IgD-negative memory B cell (primary cell): Measurements from ENCODE around the gene ASAP2. TPM values are rescaled to one million over a fixed set of nuclear protein-coding genes. Genes with fewer than 3 reads are reported as not detected.
A peak's percentile ranks its signal among the peaks of the same experiment; 100 is the strongest.

Experiments
- H3K27ac Mint-ChIP-seq, 3 donors: one replicate each; pipeline ENCODE4 v1.8.0; 2020 to 2022; ENCODE audit warnings: mild to moderate bottlenecking in 3 of 3, mixed read lengths in 3 of 3, moderate library complexity in 1 of 3
- H3K27me3 Mint-ChIP-seq: one replicate; pipeline ENCODE4 v1.8.0; 2021; ENCODE audit warnings: mixed read lengths
- H3K36me3 Mint-ChIP-seq: one replicate; pipeline ENCODE4 v1.8.0; 2020; ENCODE audit warnings: mild to moderate bottlenecking, mixed read lengths
- H3K4me1 Mint-ChIP-seq, 3 donors: one replicate each; pipeline ENCODE4 v1.8.0; 2020 to 2022; ENCODE audit warnings: mixed read lengths in 3 of 3, mild to moderate bottlenecking in 1 of 3
- H3K4me3 Mint-ChIP-seq, 4 donors: one replicate each; pipeline ENCODE4 v1.8.0; 2020 to 2022; ENCODE audit warnings: mild to moderate bottlenecking in 4 of 4, mixed read lengths in 4 of 4, moderate library complexity in 3 of 4
- H3K9me3 Mint-ChIP-seq, 3 donors: one replicate each; pipeline ENCODE4 v1.8.0; 2020 to 2021; ENCODE audit warnings: mixed read lengths in 3 of 3, mild to moderate bottlenecking in 1 of 3
- polyA plus RNA-seq: library from polyadenylated mRNA; unstranded; fragments of 300-500 nt; fragmentation: Illumina TruSeq; gene quantifications from one replicate; pipeline ENCODE4 v1.2.3, GENCODE V29; 2021

Gene ASAP2
- polyA plus RNA-seq, 1 donor from 2014 or later = not detected

DNA sequence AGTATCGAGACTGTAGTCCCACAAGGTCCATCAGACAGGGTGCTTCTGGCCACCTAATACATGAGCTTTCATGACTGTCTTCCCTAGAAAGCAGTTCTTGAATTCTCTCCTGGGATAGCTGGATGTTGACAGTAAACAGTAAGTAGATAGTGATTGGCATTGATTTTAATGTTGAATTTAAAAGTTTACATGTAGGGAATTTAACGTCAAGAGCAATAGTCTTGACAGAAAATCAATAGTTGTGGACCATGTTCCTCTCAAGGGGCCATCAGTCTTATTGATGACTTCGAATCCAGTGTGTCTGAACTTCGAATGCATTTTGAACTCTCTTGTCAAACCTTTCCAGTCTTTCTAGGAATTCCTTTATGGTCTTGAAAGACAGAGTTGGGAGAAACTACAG is 152.9 kb downstream of the ASAP2 start:
- Mint-ChIP-seq H3K9me3 (peaks cover 0 to 3% (median 2%) of the 10 kb centered on the region in 3 donors), H3K36me3 (peaks cover 2% of the 10 kb centered on the region), H3K27me3 (peaks cover 18% of the 10 kb centered on the region), H3K4me3 (no peak overlapping the region), H3K27ac (no peak overlapping the region), H3K4me1 (peaks cover 0 to 5% (median 3%) of the 10 kb centered on the region in 3 donors)

DNA sequence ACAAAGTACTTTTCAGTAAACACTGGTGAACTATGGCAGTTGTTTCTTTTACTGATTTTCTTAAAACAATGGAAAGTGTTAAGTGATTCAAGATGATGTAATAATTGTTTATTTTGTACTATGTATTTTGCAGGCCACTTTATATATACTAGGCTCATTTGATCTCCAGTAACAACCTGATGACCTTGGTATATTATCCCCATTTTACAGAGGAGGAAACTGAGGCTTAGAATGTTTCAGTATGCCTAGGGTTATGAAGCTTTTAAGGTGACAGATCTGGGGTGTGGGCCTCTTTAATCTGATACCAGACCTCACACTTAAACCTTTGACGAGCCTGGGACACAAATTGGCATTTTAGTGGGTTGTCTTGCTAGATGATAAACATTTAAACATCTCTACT is 153.5 kb downstream of the ASAP2 start:
- Mint-ChIP-seq H3K9me3 (peaks cover 0 to 3% (median 2%) of the 10 kb centered on the region in 3 donors), H3K36me3 (peaks cover 2% of the 10 kb centered on the region), H3K4me3 (no peak overlapping the region), H3K27ac (no peak overlapping the region), H3K4me1 (peaks cover 0 to 5% (median 3%) of the 10 kb centered on the region in 3 donors), H3K27me3 (peaks cover 22% of the 10 kb centered on the region)

DNA sequence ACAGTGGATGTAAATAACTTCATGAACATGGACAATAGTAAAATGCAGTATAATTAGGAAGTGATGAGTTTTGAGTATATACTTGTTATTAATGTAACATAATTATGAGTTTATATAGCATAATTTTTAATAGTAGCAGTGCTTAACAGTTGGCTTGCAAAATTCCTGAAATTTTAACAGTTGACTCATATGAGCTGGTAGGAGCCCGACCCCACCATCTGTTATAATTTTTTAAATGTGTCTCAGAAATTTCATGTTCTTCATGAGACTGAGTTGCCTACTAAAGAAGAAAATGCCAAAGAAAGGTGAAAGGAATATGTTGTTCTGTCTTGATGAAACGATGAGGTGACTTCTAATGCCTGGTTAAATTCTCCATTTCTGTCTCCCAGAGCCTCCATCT is 154.1 kb downstream of the ASAP2 start:
- peaks cover 0 to 3% (median 2%) of the 10 kb centered on the region in 3 donors for H3K9me3 Mint-ChIP-seq
- H3K27ac Mint-ChIP-seq = no peak overlapping the region
- peaks cover 21% of the 10 kb centered on the region for H3K27me3 Mint-ChIP-seq
- H3K36me3 Mint-ChIP-seq = peaks cover 2% of the 10 kb centered on the region
- no peak overlapping the region for H3K4me3 Mint-ChIP-seq
- H3K4me1 Mint-ChIP-seq = peaks cover 0 to 5% (median 3%) of the 10 kb centered on the region in 3 donors

DNA sequence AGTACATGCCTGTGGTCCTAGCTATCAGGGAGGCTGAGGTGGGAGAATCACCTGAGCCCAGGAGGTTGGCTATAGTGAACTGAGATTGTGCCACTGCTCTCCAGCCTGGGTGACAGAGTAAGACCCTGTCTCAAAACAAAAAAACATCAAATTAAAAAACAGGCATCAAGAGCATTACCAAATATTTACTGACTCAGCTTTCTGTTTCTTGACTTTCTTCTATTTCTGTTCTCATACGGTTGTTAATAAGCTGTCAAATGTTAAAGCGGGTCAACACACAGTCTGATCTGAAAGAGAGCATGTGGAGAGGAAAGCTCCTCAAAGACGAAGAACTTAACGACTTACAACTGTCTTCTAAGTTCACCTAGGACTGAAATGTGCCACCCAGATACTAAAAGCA is 157.8 kb downstream of the ASAP2 start:
- Mint-ChIP-seq H3K4me1 (no peaks in the 10 kb centered on the region), H3K27ac (peak overlapping the region in 1 of 3 donors; percentile 67), H3K36me3 (peaks cover 3% of the 10 kb centered on the region), H3K4me3 (no peak overlapping the region), H3K27me3 (peaks cover 10% of the 10 kb centered on the region), H3K9me3 (peaks cover 0 to 3% (median 2%) of the 10 kb centered on the region in 3 donors)

DNA sequence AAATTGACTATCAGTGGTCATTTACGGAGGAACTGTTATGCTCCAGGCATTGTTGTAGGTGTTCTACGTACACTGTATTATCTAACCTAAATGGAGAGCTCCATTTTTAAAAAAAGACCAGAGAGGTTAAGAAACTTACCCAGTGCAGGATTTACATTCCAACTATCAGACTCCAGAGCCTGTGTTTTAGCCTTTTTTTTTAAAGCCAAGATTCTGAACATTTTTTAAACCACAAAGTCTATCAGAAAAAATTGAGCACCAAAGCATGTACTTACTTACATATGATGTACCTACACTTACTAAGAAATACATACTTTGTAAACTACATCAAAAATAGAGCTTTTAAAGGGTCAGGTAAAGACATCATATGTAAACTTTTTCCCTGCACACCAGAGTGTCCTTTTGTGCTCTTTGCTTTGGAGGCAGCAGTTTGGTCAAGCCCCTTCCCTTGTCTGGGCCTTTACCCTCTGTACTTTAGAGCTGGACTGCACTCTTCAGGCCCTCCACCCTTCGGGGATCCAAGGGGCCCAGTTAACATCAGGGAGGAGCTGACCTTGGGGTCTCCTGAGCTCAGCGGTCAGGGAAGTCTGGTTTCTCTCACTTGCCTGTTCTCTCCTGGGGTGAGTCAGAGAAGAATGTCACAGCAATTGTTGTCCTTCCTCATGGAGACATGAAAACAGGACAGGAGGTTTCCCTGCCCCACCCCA is 158.3 kb downstream of the ASAP2 start:
- H3K36me3 Mint-ChIP-seq = peaks cover 4% of the 10 kb centered on the region
- H3K27ac Mint-ChIP-seq = peak overlapping the region in 1 of 3 donors; percentile 67
- H3K4me1 Mint-ChIP-seq = no peaks in the 10 kb centered on the region
- H3K27me3 Mint-ChIP-seq = peaks cover 13% of the 10 kb centered on the region
- H3K9me3 Mint-ChIP-seq = peaks cover 0 to 3% (median 2%) of the 10 kb centered on the region in 3 donors
- H3K4me3 Mint-ChIP-seq = no peak overlapping the region

DNA sequence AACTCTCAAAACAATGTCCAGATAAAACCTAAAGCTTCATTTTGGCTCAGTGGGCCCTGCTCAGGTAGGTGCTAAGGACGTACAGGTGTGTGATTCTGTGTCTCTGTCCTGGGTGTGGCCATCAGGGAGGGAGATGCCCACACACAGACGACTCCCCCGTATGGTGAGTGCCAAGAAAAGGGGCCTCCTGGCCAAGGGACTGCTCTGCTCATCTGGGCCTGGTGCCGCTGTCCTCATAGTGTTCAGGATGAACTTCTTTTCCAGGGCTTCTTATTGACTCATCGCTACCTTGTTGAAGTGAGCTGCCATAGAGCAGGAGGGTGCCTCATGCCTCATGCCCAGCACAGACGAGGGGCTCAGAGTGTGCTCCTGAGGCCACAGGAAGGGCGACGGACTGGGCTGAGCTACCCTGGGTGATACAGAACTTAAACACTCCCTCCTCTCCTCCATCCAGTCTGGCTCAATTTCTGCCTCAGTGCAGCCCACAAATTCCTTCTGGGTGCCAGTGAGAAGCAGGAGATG is 158.9 kb downstream of the ASAP2 start:
- H3K4me1 Mint-ChIP-seq = no peaks in the 10 kb centered on the region
- H3K36me3 Mint-ChIP-seq = peaks cover 4% of the 10 kb centered on the region
- H3K4me3 Mint-ChIP-seq = no peak overlapping the region
- peaks cover 0 to 3% (median 2%) of the 10 kb centered on the region in 3 donors for H3K9me3 Mint-ChIP-seq
- H3K27me3 Mint-ChIP-seq = peaks cover 19% of the 10 kb centered on the region
- peak overlapping the region in 1 of 3 donors; percentile 21 for H3K27ac Mint-ChIP-seq

DNA sequence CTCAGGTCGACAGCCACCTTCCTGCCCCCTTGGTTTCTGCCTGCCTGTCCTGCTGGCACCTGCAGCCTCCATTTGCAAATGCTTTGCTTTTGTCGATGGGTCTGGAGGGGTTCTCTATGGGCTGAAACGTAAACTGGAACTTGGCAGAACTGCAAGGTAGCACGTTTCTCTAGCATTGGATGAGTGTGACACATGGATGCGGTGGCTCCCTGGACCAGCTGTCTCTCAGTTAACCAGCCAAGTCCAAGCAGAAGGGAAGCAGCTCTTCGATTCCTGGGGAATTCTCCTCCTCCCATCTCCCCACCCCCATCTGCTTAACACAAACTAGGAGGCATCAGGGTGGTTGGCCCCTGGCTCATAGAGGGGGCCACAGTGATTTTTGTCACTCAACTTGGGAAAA is 159.4 kb downstream of the ASAP2 start:
- H3K27me3 Mint-ChIP-seq = peaks cover 23% of the 10 kb centered on the region
- H3K27ac Mint-ChIP-seq = peak overlapping the region in 1 of 3 donors; percentile 21
- H3K4me1 Mint-ChIP-seq = no peaks in the 10 kb centered on the region

DNA sequence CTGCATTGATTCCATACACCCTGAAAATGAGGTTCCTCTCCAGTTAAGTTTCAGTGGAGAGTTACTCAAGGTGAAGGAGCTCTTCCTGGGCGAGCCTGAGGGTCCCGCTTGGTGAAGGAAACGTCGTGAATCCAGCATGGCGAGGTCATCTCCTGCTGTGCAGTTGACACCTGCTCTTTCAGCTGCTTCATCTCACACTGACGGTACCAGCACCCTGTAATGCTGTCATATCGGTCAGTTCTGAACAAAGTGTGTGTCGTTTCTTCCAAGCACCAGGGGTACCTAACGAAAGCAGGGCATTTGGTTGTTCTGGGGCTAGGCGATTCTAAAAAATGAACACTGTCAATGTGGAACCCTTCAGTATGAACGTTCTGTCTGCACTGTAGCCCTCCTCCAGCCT is 164.1 kb downstream of the ASAP2 start:
- H3K36me3 Mint-ChIP-seq = peaks cover 2% of the 10 kb centered on the region
- no peaks in the 10 kb centered on the region for H3K9me3 Mint-ChIP-seq
- peaks cover 6 to 17% (median 6%) of the 10 kb centered on the region in 3 donors for H3K4me1 Mint-ChIP-seq
- H3K27me3 Mint-ChIP-seq = peaks cover 27% of the 10 kb centered on the region
- no peak overlapping the region for H3K27ac Mint-ChIP-seq
- no peak overlapping the region for H3K4me3 Mint-ChIP-seq

More for the DNA sequence above, 159.4 kb downstream of the ASAP2 start:
- peaks cover 0 to 3% (median 2%) of the 10 kb centered on the region in 3 donors for H3K9me3 Mint-ChIP-seq
- H3K4me3 Mint-ChIP-seq = no peak overlapping the region
- peaks cover 4% of the 10 kb centered on the region for H3K36me3 Mint-ChIP-seq

DNA sequence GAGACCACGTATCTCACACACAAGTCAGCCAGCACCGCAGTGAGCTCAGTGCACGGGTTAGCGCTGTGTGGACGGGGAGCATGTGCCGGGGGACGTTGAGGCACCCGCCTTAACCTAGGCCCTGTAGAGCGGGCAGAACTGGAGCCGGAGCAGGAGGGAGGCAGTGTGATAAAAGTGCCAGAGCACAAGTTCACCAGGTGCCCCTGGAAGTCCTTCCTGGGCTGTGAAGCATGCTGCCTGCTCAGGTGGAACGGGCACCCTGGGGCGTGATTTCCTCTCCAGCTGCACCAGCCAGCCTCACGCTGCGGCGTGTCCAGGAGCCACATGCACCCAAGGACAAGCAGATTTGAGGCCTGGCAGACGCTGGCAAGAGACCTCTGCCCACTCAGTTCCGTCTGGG is 166.4 kb downstream of the ASAP2 start:
- Mint-ChIP-seq H3K4me3 (peak overlapping the region in 1 of 4 donors; percentile 63), H3K9me3 (no peaks in the 10 kb centered on the region), H3K27ac (peak overlapping the region in 1 of 3 donors; percentile 8), H3K27me3 (peaks cover 30% of the 10 kb centered on the region), H3K4me1 (peaks cover 6 to 21% (median 6%) of the 10 kb centered on the region in 3 donors), H3K36me3 (peaks cover 2% of the 10 kb centered on the region)

DNA sequence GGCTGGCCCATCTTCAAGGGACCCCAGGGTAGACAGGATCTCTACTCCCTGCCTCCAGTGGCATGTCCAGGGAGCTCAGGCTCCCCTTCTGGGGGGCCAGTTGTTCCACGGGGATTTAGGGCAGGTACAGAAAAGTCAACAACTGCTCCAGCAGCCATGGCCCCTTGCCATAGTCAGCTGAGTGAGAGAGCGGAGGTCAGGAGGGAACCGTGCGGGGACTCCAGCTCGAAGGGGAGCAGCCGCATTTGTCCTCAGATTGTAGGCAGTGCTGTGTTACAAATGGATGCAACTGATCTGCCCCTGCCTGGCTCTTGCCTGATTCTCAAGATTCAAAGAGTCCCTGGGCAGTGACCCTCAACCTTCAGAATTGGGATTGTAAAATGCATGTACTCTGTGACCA is 166.9 kb downstream of the ASAP2 start:
- H3K36me3 Mint-ChIP-seq = peaks cover 2% of the 10 kb centered on the region
- peaks cover 29% of the 10 kb centered on the region for H3K27me3 Mint-ChIP-seq
- peaks cover 6 to 21% (median 6%) of the 10 kb centered on the region in 3 donors for H3K4me1 Mint-ChIP-seq
- no peaks in the 10 kb centered on the region for H3K9me3 Mint-ChIP-seq
- H3K4me3 Mint-ChIP-seq = peak overlapping the region in 1 of 4 donors; percentile 63
- H3K27ac Mint-ChIP-seq = no peak overlapping the region

DNA sequence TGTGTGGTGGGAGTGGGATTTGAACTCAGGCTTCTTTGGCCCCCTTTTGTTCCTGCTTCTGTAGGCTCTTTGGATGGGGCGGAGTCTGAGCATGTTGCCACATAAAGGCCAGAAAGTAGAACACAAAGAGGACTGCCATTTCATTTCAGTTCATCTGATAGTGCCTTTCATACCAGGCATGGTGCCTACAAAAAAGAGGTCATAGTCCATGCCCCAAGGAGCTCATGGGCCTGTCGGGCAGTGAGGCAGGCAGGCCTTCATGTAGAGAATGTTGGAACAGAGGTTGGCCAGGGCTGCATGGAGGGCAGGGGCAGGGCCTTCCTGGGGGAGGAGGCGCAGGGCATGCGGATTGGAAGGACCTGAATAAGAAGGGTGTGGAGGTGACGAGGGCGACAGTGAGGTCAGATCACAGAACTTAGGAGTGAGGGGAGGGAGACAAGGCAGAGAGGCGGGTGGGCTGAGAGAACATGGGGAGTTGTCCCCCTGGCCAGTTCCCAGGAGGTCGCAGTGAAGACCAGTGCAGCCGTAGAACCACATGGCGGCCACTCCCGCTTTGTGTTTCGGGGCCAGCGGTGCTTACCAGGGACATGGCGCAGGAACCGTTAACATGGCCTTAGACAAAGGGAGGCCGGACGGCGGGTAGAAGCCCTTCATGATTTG is 167.6 kb downstream of the ASAP2 start:
- peaks cover 2% of the 10 kb centered on the region for H3K36me3 Mint-ChIP-seq
- peak overlapping the region in 1 of 4 donors; percentile 32 for H3K4me3 Mint-ChIP-seq
- H3K4me1 Mint-ChIP-seq = peaks cover 6 to 21% (median 6%) of the 10 kb centered on the region in 3 donors
- peaks cover 29% of the 10 kb centered on the region for H3K27me3 Mint-ChIP-seq
- no peak overlapping the region for H3K27ac Mint-ChIP-seq
- H3K9me3 Mint-ChIP-seq = no peaks in the 10 kb centered on the region

DNA sequence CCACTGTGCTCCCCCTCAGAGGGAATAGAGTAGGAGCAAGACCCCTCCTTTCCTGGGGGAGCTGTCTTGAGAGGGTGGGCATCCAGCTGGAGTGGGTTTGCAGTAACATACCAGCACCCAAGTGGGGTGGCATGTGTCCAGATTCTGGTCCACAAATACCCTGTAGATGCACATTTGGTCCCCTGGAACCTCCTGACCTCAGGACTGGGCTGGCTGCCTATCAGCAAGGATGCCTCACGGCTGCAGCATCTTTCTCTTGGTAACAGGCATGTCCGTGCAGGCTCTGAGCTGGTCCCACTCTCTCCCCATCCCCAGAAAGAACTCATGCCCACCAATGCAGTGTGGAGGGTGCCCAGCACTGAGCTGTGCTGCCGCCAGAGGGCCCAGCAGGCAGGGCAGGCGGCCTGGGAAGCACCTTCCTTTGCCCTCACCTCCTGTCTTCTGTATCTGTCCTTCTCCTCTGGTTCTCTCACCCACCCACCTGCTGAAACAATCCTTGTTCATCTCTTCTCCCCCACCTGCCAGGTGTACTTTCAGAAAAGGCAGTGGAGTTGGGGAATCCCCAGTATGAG is 169.3 kb downstream of the ASAP2 start:
- Mint-ChIP-seq H3K4me3 (no peak overlapping the region), H3K4me1 (peaks cover 6 to 21% (median 6%) of the 10 kb centered on the region in 3 donors), H3K9me3 (no peaks in the 10 kb centered on the region), H3K36me3 (no peaks in the 10 kb centered on the region), H3K27me3 (peaks cover 16% of the 10 kb centered on the region), H3K27ac (peak overlapping the region in 1 of 3 donors; percentile 43)

DNA sequence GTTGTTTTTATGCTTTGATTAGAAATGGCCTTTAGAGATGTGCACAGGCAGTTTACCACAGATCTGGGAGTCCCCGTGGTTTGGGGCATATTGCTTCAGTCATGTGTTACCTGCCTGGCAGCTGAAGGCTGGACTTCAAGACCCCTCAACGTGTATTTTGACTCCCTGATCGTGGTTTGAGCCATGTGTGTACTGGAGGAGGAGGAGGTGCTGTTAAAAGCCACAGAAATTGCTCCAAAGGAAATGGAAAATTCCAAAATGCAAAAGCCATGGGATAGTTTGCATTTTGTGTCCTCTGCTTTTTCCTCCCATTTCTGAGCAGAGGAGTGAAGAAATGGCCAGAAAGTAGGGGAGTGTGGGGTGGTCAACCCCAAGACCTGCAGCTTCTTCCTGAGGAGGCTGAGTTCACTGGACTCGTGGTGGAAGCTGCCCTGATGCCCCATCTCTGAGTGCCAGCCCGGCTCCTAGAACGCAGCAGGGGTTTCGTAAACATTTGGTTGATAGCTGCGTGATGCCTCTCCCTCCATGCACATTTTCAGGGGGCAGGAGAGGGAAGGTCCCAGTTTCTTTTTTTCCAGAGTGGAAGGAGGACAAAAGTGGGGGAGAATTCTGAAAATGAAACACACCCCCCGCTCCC is 171.0 kb downstream of the ASAP2 start:
- Mint-ChIP-seq H3K36me3 (no peaks in the 10 kb centered on the region), H3K9me3 (no peaks in the 10 kb centered on the region), H3K4me3 (no peak overlapping the region), H3K4me1 (peaks cover 1 to 13% (median 6%) of the 10 kb centered on the region in 3 donors), H3K27me3 (peaks cover 8% of the 10 kb centered on the region), H3K27ac (no peak overlapping the region)

DNA sequence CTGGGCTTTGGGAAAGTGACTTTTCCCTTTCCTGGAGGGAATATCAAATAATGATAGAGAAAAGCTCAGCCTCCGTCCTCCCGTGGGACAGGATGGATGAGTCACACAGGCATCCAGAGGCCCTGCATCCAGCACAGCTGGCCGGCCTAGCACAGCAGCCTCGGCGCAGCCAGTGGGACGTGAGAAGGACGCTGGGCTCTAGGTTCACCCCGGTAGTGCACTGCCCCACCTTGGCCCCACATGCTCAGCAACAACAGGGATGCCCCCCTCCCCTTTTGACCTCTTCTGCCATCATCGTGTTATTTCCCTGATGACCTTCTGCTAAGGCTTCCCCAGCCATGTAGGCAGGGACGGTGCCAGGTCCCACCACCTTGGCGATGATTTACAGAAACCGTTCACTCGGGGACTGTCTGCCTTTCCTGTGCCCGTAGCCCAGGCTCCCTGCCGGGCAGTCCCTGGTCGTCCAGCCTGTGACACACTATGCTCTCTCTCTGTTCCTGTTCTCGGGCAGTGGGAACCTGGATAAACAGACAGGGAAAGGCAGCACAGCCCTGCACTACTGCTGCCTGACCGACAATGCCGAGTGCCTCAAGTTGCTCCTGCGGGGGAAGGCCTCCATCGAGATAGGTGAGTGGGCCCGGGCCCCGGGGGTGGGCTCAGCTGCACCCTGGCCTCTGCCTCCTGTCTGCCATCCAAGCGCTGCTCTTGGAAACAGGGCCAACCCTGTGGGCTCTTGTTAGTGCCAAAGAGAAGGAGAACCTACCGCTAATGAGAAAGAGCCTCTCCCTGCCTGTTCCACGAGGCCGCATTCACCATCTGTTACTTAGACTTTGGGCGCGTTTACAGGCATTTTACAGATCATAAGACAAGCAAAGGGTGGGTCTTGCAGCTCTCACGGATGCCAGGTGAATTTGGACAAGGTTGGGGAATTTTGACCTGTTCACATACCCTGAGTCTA is 172.1 kb downstream of the ASAP2 start:
- H3K27me3 Mint-ChIP-seq = peaks cover 6% of the 10 kb centered on the region
- H3K27ac Mint-ChIP-seq = peak overlapping the region in 1 of 3 donors; percentile 28
- no peaks in the 10 kb centered on the region for H3K9me3 Mint-ChIP-seq
- H3K4me3 Mint-ChIP-seq = no peak overlapping the region
- peaks cover 0 to 4% (median 4%) of the 10 kb centered on the region in 3 donors for H3K4me1 Mint-ChIP-seq
- no peaks in the 10 kb centered on the region for H3K36me3 Mint-ChIP-seq
